T-helper 2 cell (primary cell): ENCODE measurements around the gene ACOX1.

Source experiments
- DNase-seq, 5 experiments: peaks; one replicate each; pipeline versions ENCODE4 v3.0.0 to v3.0.0-alpha.2; 2012 to 2022

ACOX1 gene

GRCh38 chr17:76008208-76008607 lies 29.2 kb upstream of the ACOX1 start:
- DNase-seq, result no peak

GRCh38 chr17:76007850-76008165 lies 28.8 kb upstream of the ACOX1 start:
- no peak for DNase-seq

GRCh38 chr17:76007131-76007849 lies 28.3 kb upstream of the ACOX1 start:
- DNase-seq, result no peak

- peak; percentile 49 to 70 (median 65) for DNase-seq
Observed at GRCh38 chr17:76005263-76006149, 26.5 kb upstream of the ACOX1 start.

GRCh38 chr17:76004750-76005262 lies 25.8 kb upstream of the ACOX1 start:
- DNase-seq, result no peak

- DNase-seq, result no peak
Observed at GRCh38 chr17:76003915-76004314, 24.9 kb upstream of the ACOX1 start.

GRCh38 chr17:76002100-76002499 lies 23.1 kb upstream of the ACOX1 start:
- DNase-seq, result no peak

GRCh38 chr17:76000755-76001521 lies 22.0 kb upstream of the ACOX1 start, which contains the start of gene CDK3:
TSS of gene CDK3 (plus strand) at chr17:76000855. CDS start at chr17:76001426, 571 bp downstream.
- no peak for DNase-seq

GRCh38 chr17:76000016-76000754 lies 21.2 kb upstream of the ACOX1 start:
- peak in 4 of 5 experiments; percentile 39 to 72 (median 46) for DNase-seq

GRCh38 chr17:75998327-75998795 lies 19.4 kb upstream of the ACOX1 start:
- no peak for DNase-seq

- peak in 3 of 5 experiments; percentile 17 to 29 (median 29) for DNase-seq
Observed at GRCh38 chr17:75996665-75997590, 18.0 kb upstream of the ACOX1 start.

- no peak for DNase-seq
Observed at GRCh38 chr17:75995385-75995925, 16.5 kb upstream of the ACOX1 start.

- DNase-seq, result no peak
Observed at GRCh38 chr17:75994802-75995370, 15.9 kb upstream of the ACOX1 start.

- DNase-seq, result no peak
Observed at GRCh38 chr17:75991396-75991795, 12.4 kb upstream of the ACOX1 start.

- no peak for DNase-seq
Observed at GRCh38 chr17:75987041-75987440, 8.1 kb upstream of the ACOX1 start.

GRCh38 chr17:75985986-75986385 lies 7.0 kb upstream of the ACOX1 start:
- no peak for DNase-seq

- no peak for DNase-seq
Observed at GRCh38 chr17:75983501-75984181, 4.7 kb upstream of the ACOX1 start.

GRCh38 chr17:75981019-75981615 lies 2.2 kb upstream of the ACOX1 start:
- DNase-seq, result no peak
